Mucosa of rectum (tissue), 2 donors: ENCODE results near the gene GHRHR.

ENCODE experiments used
- H3K27ac ChIP-seq, 2 donors: one replicate each; pipeline ENCODE4 v1.7.0; 2013; ENCODE audit warnings: inconsistent platforms in 2 of 2, low read depth in 2 of 2, low read length in 2 of 2
- H3K27me3 ChIP-seq, 2 donors: one replicate each; pipeline ENCODE4 v1.7.0; 2013; ENCODE audit warnings: low read length in 2 of 2; ENCODE audit not compliant: control insufficient read depth in 2 of 2, insufficient read depth in 2 of 2
- H3K36me3 ChIP-seq, 2 donors: one replicate each; pipeline ENCODE4 v1.7.0; 2013; ENCODE audit warnings: low read length in 2 of 2; ENCODE audit not compliant: control insufficient read depth in 2 of 2, insufficient read depth in 2 of 2
- H3K4me1 ChIP-seq, 2 donors: one replicate each; pipeline ENCODE4 v1.7.0; 2013; ENCODE audit warnings: low read length in 2 of 2, mild to moderate bottlenecking in 1 of 2; ENCODE audit not compliant: control insufficient read depth in 2 of 2, insufficient read depth in 2 of 2
- H3K4me3 ChIP-seq, 2 donors: one replicate each; pipeline ENCODE4 v1.7.0; 2013; ENCODE audit warnings: low read length in 2 of 2
- H3K9ac ChIP-seq, 2 donors: one replicate each; pipeline ENCODE4 v1.7.0; 2013; ENCODE audit warnings: low read length in 2 of 2, low read depth in 1 of 2, mild to moderate bottlenecking in 1 of 2
- H3K9me3 ChIP-seq, 2 donors: one replicate each; pipeline ENCODE4 v1.7.0; 2013; ENCODE audit warnings: low read length in 2 of 2; ENCODE audit not compliant: control insufficient read depth in 2 of 2
- donor health status: healthy.
- donor health status: Normal muscosa, but diverticular disease.

GHRHR gene

DNA sequence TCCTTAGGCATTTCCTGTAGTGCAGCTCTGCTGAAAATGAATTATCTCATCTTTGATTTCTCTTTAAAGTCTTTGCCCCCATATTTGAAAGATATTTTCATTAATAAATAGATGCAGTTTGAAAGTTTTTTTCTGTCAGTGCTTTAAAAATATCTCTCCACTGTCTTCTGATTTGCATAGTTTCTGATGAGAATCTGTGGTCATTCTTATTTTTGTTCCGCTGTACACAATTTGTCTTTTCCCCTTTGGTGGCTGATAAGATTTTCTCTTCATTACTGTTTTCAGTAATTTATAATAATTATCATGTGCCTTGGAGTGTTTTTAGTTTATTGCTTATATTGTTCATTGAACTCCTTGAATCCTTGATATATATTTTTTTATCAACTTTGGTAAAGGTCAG lies 7.0 kb upstream of the GHRHR start:
- Histone ChIP-seq H3K27ac (no peak overlapping the region), H3K36me3 (no peaks in the 10 kb centered on the region), H3K4me3 (no peak overlapping the region), H3K27me3 (no peaks in the 10 kb centered on the region), H3K9me3 (no peaks in the 10 kb centered on the region), H3K9ac (no peak overlapping the region), H3K4me1 (no peaks in the 10 kb centered on the region)

DNA sequence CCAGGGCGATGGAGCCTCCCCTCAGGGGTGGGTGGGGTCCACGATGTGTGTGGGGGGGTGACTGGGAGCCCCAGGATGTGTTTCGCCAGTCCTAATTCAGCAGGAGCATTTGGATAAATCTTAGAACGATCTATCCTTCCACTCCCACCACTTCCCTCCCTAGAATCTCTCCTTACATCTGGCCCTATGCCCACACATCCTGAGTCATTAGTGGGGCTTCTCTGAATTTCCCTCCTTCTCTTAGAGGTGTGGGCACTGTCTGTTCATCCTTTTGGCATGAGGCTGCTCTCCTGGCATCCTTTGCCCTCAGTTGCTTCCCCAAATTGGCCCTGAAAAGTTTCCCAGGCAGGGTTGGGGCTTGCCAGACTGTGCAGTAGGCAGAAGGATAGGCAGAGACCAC lies 1.6 kb downstream of the GHRHR start:
- H3K4me1 ChIP-seq = peaks cover 0 to 4% of the 10 kb centered on the region in 2 donors
- H3K9me3 ChIP-seq = no peaks in the 10 kb centered on the region
- H3K36me3 ChIP-seq = no peaks in the 10 kb centered on the region

DNA sequence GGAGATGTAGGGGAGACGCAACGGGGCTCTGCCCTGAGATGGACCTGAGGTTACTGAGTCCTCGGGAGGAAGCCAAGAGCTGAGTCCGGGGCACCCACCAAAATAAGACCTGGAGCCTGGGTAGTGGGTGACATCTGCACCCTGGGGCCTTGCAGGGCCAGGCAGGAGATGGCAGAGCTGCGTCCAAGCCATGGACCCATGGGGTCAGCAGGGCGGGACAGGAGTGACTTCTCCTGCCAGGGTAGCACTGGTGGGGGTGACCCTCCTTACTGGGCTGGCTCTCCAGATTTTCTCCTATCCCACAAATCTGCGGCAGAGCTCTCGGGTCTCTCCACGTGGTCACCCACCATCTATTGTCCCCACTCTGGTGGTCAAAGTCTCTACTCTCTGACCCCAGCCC lies 2.1 kb downstream of the GHRHR start:
- Histone ChIP-seq H3K4me3 (no peak overlapping the region), H3K36me3 (no peaks in the 10 kb centered on the region), H3K27me3 (no peaks in the 10 kb centered on the region), H3K27ac (no peak overlapping the region), H3K9me3 (no peaks in the 10 kb centered on the region), H3K9ac (no peak overlapping the region), H3K4me1 (peaks cover 0 to 4% of the 10 kb centered on the region in 2 donors)

More for the DNA sequence above, 1.6 kb downstream of the GHRHR start:
- H3K27me3 ChIP-seq = no peaks in the 10 kb centered on the region
- H3K4me3 ChIP-seq = no peak overlapping the region
- H3K9ac ChIP-seq = no peak overlapping the region
- no peak overlapping the region for H3K27ac ChIP-seq

DNA sequence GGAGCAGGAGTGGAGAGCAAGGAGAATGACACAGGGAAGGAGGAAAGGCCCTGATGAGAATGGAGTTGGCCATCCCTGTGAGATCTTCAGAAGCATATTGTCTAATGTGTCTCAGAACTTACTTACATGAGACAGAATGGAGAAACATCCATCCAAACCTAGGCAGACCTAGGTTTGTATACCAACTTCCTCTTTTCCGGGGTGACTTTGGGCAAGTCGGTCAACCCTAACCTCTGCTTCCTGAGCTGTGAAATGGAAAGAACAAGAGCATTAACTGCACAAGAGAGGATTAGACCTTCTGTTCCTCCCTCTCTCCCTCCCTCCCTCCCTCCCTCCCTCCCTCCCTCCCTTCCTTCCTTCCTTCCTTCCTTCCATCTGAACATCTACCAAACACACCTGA lies 4.5 kb downstream of the GHRHR start:
- Histone ChIP-seq H3K9me3 (no peaks in the 10 kb centered on the region), H3K27ac (no peak overlapping the region), H3K9ac (no peak overlapping the region), H3K4me1 (peaks cover 0 to 4% of the 10 kb centered on the region in 2 donors), H3K27me3 (no peaks in the 10 kb centered on the region), H3K36me3 (no peaks in the 10 kb centered on the region), H3K4me3 (no peak overlapping the region)

- Histone ChIP-seq H3K27me3 (no peaks in the 10 kb centered on the region), H3K9ac (no peak overlapping the region), H3K9me3 (no peaks in the 10 kb centered on the region), H3K4me3 (no peak overlapping the region), H3K27ac (no peak overlapping the region), H3K36me3 (no peaks in the 10 kb centered on the region), H3K4me1 (peaks cover 0 to 4% of the 10 kb centered on the region in 2 donors)
Observed at GRCh38 chr7:30968747-30969603, 5.2 kb downstream of the GHRHR start.

DNA sequence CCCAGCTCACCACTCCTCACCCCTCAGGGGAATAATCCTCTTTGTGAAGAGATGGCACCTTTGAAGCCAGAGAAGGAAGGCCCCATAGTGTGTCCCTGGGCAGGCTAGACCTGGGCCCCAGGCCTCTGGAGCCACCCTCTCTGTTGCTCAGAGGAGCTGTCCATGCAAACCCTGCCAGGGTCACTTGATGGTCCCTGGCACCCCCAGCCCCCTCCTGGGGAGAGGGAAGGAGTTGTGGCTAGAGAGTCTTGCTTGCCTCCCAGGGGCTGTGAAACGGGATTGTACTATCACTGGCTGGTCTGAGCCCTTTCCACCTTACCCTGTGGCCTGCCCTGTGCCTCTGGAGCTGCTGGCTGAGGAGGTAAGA lies 5.8 kb downstream of the GHRHR start:
- no peaks in the 10 kb centered on the region for H3K36me3 ChIP-seq
- no peak overlapping the region for H3K9ac ChIP-seq
- no peaks in the 10 kb centered on the region for H3K9me3 ChIP-seq
- peaks cover under 1 to 4% of the 10 kb centered on the region in 2 donors for H3K4me1 ChIP-seq
- H3K27me3 ChIP-seq = no peaks in the 10 kb centered on the region
- no peak overlapping the region for H3K4me3 ChIP-seq
- H3K27ac ChIP-seq = no peak overlapping the region

GRCh38 chr7:30970074-30970473 lies 6.3 kb downstream of the GHRHR start:
- Histone ChIP-seq H3K27me3 (no peaks in the 10 kb centered on the region), H3K4me1 (peaks cover 4 to 7% of the 10 kb centered on the region in 2 donors), H3K9ac (no peak overlapping the region), H3K4me3 (no peak overlapping the region), H3K36me3 (no peaks in the 10 kb centered on the region), H3K9me3 (no peaks in the 10 kb centered on the region), H3K27ac (no peak overlapping the region)

DNA sequence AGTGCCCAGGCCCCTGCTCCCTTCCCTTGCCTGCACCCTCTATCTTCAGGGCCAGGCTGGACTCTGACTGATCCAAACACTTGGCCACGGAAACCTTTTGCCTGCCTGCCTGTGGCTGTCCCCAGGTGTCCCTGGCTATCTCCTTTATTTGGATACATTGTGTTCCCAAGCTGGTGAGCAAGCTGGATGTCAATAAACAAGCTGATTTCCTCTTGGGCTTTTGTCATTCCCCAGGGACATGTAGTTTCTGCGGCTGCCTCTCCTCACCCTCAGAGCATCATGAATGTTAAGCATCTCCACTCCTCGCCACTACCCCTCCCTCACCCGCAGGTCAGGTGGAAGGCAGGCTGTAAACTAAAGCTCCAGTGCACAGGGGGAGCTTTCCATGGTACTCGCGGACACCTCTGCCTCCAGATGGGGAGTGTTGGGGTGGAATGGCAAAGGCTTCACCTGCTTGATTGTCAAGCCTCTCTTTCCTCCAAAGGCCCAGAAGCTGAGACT lies 6.9 kb downstream of the GHRHR start:
- no peaks in the 10 kb centered on the region for H3K27me3 ChIP-seq
- no peak overlapping the region for H3K4me3 ChIP-seq
- H3K4me1 ChIP-seq = peaks cover 5 to 9% of the 10 kb centered on the region in 2 donors
- no peaks in the 10 kb centered on the region for H3K36me3 ChIP-seq
- no peak overlapping the region for H3K9ac ChIP-seq
- no peaks in the 10 kb centered on the region for H3K9me3 ChIP-seq
- H3K27ac ChIP-seq = no peak overlapping the region

GRCh38 chr7:30971440-30971839 lies 7.7 kb downstream of the GHRHR start:
- H3K36me3 ChIP-seq = no peaks in the 10 kb centered on the region
- H3K9ac ChIP-seq = no peak overlapping the region
- no peak overlapping the region for H3K27ac ChIP-seq
- no peak overlapping the region for H3K4me3 ChIP-seq
- no peaks in the 10 kb centered on the region for H3K27me3 ChIP-seq
- H3K4me1 ChIP-seq = peaks cover 5 to 9% of the 10 kb centered on the region in 2 donors
- H3K9me3 ChIP-seq = no peaks in the 10 kb centered on the region

DNA sequence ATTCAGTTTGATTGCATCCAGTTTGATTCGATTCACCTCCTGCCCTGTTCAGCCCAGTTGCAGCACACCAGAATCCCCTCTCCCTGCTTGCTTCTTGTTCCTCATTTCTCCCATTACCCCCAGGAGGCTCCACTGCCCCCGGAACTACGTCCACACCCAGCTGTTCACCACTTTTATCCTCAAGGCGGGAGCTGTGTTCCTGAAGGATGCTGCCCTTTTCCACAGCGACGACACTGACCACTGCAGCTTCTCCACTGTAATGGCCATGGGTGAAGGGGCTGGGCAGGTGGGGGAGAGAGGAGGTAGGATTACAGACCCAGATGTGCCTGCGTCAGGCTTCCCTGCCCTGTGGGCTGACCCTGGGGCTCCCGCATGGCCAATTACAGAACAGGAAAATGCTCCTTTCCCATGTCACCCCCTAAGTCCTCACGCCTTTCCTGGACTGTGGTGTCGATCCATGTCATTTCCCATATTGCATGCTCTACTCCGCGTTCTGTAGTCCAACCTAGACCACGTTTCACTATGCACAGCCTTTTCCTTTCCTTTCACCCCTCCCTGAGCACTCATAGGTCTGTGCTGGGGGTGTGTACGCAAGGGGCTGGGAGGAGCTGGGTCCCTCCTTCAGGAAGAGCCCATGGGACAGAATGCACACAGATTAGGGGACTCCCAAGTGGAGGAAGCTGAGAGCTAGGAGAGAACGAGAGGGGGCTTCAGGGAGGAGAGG lies 8.2 kb downstream of the GHRHR start:
- Histone ChIP-seq H3K27me3 (no peaks in the 10 kb centered on the region), H3K4me1 (peaks cover 5 to 9% of the 10 kb centered on the region in 2 donors)

More for the DNA sequence above, 8.2 kb downstream of the GHRHR start:
- H3K4me3 ChIP-seq = no peak overlapping the region
- H3K27ac ChIP-seq = no peak overlapping the region
- no peak overlapping the region for H3K9ac ChIP-seq
- H3K9me3 ChIP-seq = no peaks in the 10 kb centered on the region
- no peaks in the 10 kb centered on the region for H3K36me3 ChIP-seq
